H1 (cell line): Measurements from ENCODE around the gene ARID1B. TPM values are rescaled to one million over a fixed set of nuclear protein-coding genes. Genes with fewer than 3 reads are reported as not detected.

Source experiments
- CTCF ChIA-PET: fragments of 300-600 bp; sonication (Branson Sonifier 250); formaldehyde crosslinking; loops from one replicate; lab custom pipeline; 2021; ENCODE audit not compliant: partially characterized antibody; lab: Charles Lee
- POLR2A ChIA-PET: fragments of 300-600 bp; sonication (Branson Sonifier 250); formaldehyde crosslinking; loops from one replicate; lab custom pipeline; 2021; ENCODE audit warnings: inconsistent platforms; ENCODE audit not compliant: partially characterized antibody; lab: Charles Lee
- DNase-seq, 2 experiments: peaks; one replicate each; pipeline versions ENCODE4 v3.0.0 to v3.0.0-alpha.2; 2010 to 2022; ENCODE audit warnings: low spot score in 2 of 2, low read depth in 1 of 2, mixed read lengths in 1 of 2
- FAIRE-seq: peaks from 2 replicates; lab custom pipeline; 2011; peaks lifted over from hg19 to GRCh38; lab: Jason Lieb, UNC
- H2AFZ ChIP-seq: 2 replicates; pipeline ENCODE4 v1.8.1; 2012; ENCODE audit warnings: low read length, inconsistent platforms
- H2AK5ac ChIP-seq: 2 replicates; pipeline ENCODE4 v1.6.1; 2013; ENCODE audit warnings: low read depth, low read length
- H2BK120ac ChIP-seq: replicated peaks from 2 replicates; pipeline ENCODE3; 2013; ENCODE audit warnings: low read depth, low read length, inconsistent platforms
- H2BK12ac ChIP-seq: 2 replicates; pipeline ENCODE4 v1.6.1; 2013; ENCODE audit warnings: low read depth, low read length
- H2BK15ac ChIP-seq: 2 replicates; pipeline ENCODE4 v1.6.1; 2013; ENCODE audit warnings: low read length
- H2BK20ac ChIP-seq: 2 replicates; pipeline ENCODE4 v1.6.1; 2013; ENCODE audit warnings: low read length
- H2BK5ac ChIP-seq: 2 replicates; pipeline ENCODE4 v1.6.1; 2013; ENCODE audit warnings: low read depth, low read length
- H3K14ac ChIP-seq: 2 replicates; pipeline ENCODE4 v1.6.1; 2013; ENCODE audit warnings: inconsistent platforms; ENCODE audit not compliant: insufficient read length
- H3K18ac ChIP-seq: 2 replicates; pipeline ENCODE4 v1.6.1; 2013; ENCODE audit warnings: low read length; ENCODE audit errors: extremely low read depth
- H3K23ac ChIP-seq: 2 replicates; pipeline ENCODE4 v1.6.1; 2013; ENCODE audit warnings: inconsistent platforms; ENCODE audit not compliant: insufficient read length
- H3K23me2 ChIP-seq: 2 replicates; pipeline ENCODE4 v1.6.1; 2013; ENCODE audit warnings: low read depth, low read length
- H3K27ac ChIP-seq: 2 replicates; pipeline ENCODE4 v1.6.1; 2011; ENCODE audit warnings: low read depth, low read length, inconsistent platforms
- H3K27me3 ChIP-seq, 4 experiments: replicated peaks in 1 of 4; 1 replicate in 1 of 4; 2 replicates in 3 of 4; pipeline versions ENCODE4 v1.6.1 to v1.8.1; 2011 to 2013; ENCODE audit warnings: low read length in 3 of 4, mild to moderate bottlenecking in 3 of 4, inconsistent platforms in 2 of 4, mixed read lengths in 2 of 4, moderate library complexity in 1 of 4; ENCODE audit not compliant: control insufficient read depth in 3 of 4, insufficient read depth in 3 of 4; ENCODE audit errors: extremely low read depth in 1 of 4
- H3K36me3 ChIP-seq, 4 experiments: 2 replicates each; pipeline versions ENCODE4 v1.6.1 to v1.8.1; 2011 to 2013; ENCODE audit warnings: mild to moderate bottlenecking in 4 of 4, low read length in 3 of 4, moderate library complexity in 2 of 4, control low read depth in 1 of 4, inconsistent platforms in 1 of 4; ENCODE audit not compliant: insufficient read depth in 4 of 4, control insufficient read depth in 2 of 4
- H3K4ac ChIP-seq: replicated peaks from 2 replicates; pipeline ENCODE3; 2013; ENCODE audit warnings: low read length, low read depth, mixed read lengths, inconsistent platforms; ENCODE audit not compliant: insufficient read length
- H3K4me1 ChIP-seq, 4 experiments: replicated peaks in 1 of 4; 1 replicate in 1 of 4; 2 replicates in 3 of 4; pipeline versions ENCODE4 v1.6.1 to v1.8.1; 2011 to 2013; ENCODE audit warnings: low read length in 3 of 4, inconsistent platforms in 2 of 4, mixed read lengths in 1 of 4; ENCODE audit not compliant: insufficient read depth in 4 of 4, control insufficient read depth in 3 of 4
- H3K4me2 ChIP-seq, 2 experiments: 2 replicates each; pipeline versions ENCODE4 v1.6.1 to v1.8.1; 2011 to 2013; ENCODE audit warnings: low read depth in 2 of 2, low read length in 2 of 2, control low read depth in 1 of 2, inconsistent platforms in 1 of 2, mild to moderate bottlenecking in 1 of 2; ENCODE audit not compliant: insufficient read depth in 1 of 2
- H3K4me3 ChIP-seq, 4 experiments: fragments of 200-600, 300-600 bp in 1 of 4; sonication (generic), shearing (Covaris generic), sonication (Bioruptor Twin) in 1 of 4; 2 replicates each; pipeline versions ENCODE4 v1.5.1 to v1.8.1; 2011 to 2016; ENCODE audit warnings: low read length in 4 of 4, low read depth in 3 of 4, control low read depth in 2 of 4, inconsistent platforms in 2 of 4, mild to moderate bottlenecking in 2 of 4, mixed read lengths in 1 of 4, moderate library complexity in 1 of 4; ENCODE audit not compliant: insufficient read depth in 2 of 4; ENCODE audit errors: extremely low read depth in 1 of 4
- H3K56ac ChIP-seq: replicated peaks from 2 replicates; pipeline ENCODE3; 2013; ENCODE audit warnings: low read depth, mild to moderate bottlenecking, mixed read lengths, low read length, inconsistent platforms; ENCODE audit not compliant: insufficient read length
- H3K79me1 ChIP-seq: 2 replicates; pipeline ENCODE4 v1.6.1; 2013; ENCODE audit warnings: low read depth, low read length, control low read depth
- H3K79me2 ChIP-seq, 2 experiments: 2 replicates each; pipeline versions ENCODE4 v1.6.1 to v1.8.1; 2012 to 2013; ENCODE audit warnings: low read length in 2 of 2, mild to moderate bottlenecking in 2 of 2, inconsistent platforms in 1 of 2; ENCODE audit not compliant: insufficient read depth in 2 of 2, control insufficient read depth in 1 of 2
- H3K9ac ChIP-seq, 4 experiments: replicated peaks in 1 of 4; 1 replicate in 1 of 4; 2 replicates in 3 of 4; pipeline versions ENCODE4 v1.6.1 to v1.8.1; 2011 to 2013; ENCODE audit warnings: low read depth in 3 of 4, low read length in 3 of 4, control low read depth in 2 of 4, mild to moderate bottlenecking in 2 of 4, moderate library complexity in 2 of 4, inconsistent platforms in 1 of 4; ENCODE audit errors: extremely low read depth in 1 of 4
- H3K9me3 ChIP-seq, 2 experiments: 2 replicates each; pipeline versions ENCODE4 v1.6.1 to v1.8.1; 2012 to 2013; ENCODE audit warnings: mild to moderate bottlenecking in 2 of 2, moderate library complexity in 2 of 2, control low read depth in 1 of 2, inconsistent platforms in 1 of 2, low read depth in 1 of 2, low read length in 1 of 2, mixed read lengths in 1 of 2; ENCODE audit not compliant: insufficient read depth in 2 of 2
- H4K20me1 ChIP-seq, 2 experiments: replicated peaks in 1 of 2; 2 replicates each; pipeline versions ENCODE3 to v1.8.1; 2011 to 2013; ENCODE audit warnings: inconsistent platforms in 2 of 2, low read length in 2 of 2, mild to moderate bottlenecking in 1 of 2; ENCODE audit not compliant: insufficient read depth in 2 of 2, control insufficient read depth in 1 of 2
- H4K5ac ChIP-seq: 2 replicates; pipeline ENCODE4 v1.6.1; 2013; ENCODE audit warnings: low read length, low read depth, mixed read lengths, inconsistent platforms; ENCODE audit not compliant: insufficient read length
- H4K8ac ChIP-seq: 2 replicates; pipeline ENCODE4 v1.8.0; 2013; ENCODE audit warnings: mild to moderate bottlenecking, moderate library complexity, low read length, inconsistent platforms; ENCODE audit not compliant: insufficient read depth; ENCODE audit errors: extremely low read depth
- H4K91ac ChIP-seq: replicated peaks from 2 replicates; pipeline ENCODE3; 2013; ENCODE audit warnings: low read length, mixed read lengths, inconsistent platforms; ENCODE audit not compliant: insufficient read length
- CHD2 ChIP-seq: IDR thresholded peaks from 2 replicates; pipeline ENCODE4 v1.6.1; 2012; ENCODE audit warnings: low read length, improper control_type of control experiment
- FOSL1 ChIP-seq: IDR thresholded peaks from 2 replicates; pipeline ENCODE4 v1.6.1; 2011; ENCODE audit warnings: mild to moderate bottlenecking, low read depth, low read length, moderate library complexity; ENCODE audit not compliant: insufficient read depth
- GTF2F1 ChIP-seq: IDR thresholded peaks from 2 replicates; pipeline ENCODE4 v1.6.1; 2012; ENCODE audit warnings: low read depth, low read length, improper control_type of control experiment, borderline replicate concordance
- JUND ChIP-seq: IDR thresholded peaks from 2 replicates; pipeline ENCODE4 v1.6.1; 2011; ENCODE audit warnings: mild to moderate bottlenecking, improper control_type of control experiment, low read length
- KDM5A ChIP-seq: fragments of 200-600 bp; IDR thresholded peaks from 2 replicates; pipeline ENCODE4 v1.7.1; 2012; ENCODE audit warnings: mild to moderate bottlenecking, low read length, inconsistent platforms, mixed read lengths
- PHF8 ChIP-seq: fragments of 200-600 bp; sonication (generic); conservative IDR thresholded peaks from 2 replicates; pipeline ENCODE4 v1.7.1; 2012; ENCODE audit warnings: low read depth, mild to moderate bottlenecking, inconsistent platforms, low read length, moderate library complexity
- POU5F1 ChIP-seq: IDR thresholded peaks from 2 replicates; pipeline ENCODE4 v1.6.1; 2011; ENCODE audit warnings: low read depth, mild to moderate bottlenecking, low read length, moderate library complexity
- RBBP5 ChIP-seq: IDR thresholded peaks from 2 replicates; pipeline ENCODE4 v1.7.1; 2012; ENCODE audit warnings: low read depth, mild to moderate bottlenecking, inconsistent platforms, low read length, moderate library complexity, borderline replicate concordance
- SAP30 ChIP-seq: fragments of 300-600 bp; sonication (generic); IDR thresholded peaks from 2 replicates; pipeline ENCODE4 v1.7.1; 2012; ENCODE audit warnings: low read length, moderate library complexity, mild to moderate bottlenecking, inconsistent platforms; ENCODE audit not compliant: insufficient read depth, insufficient replicate concordance
- SIRT6 ChIP-seq: IDR thresholded peaks from one replicate; pipeline ENCODE4 v1.7.1; 2012; ENCODE audit warnings: low read length, inconsistent platforms
- SRF ChIP-seq: IDR thresholded peaks from 2 replicates; pipeline ENCODE4 v1.6.1; 2011; ENCODE audit warnings: mild to moderate bottlenecking, low read depth, low read length, moderate library complexity
- TBP ChIP-seq: IDR thresholded peaks from 2 replicates; pipeline ENCODE4 v1.6.1; 2011; ENCODE audit warnings: low read depth, low read length, improper control_type of control experiment
- USF2 ChIP-seq: IDR thresholded peaks from 2 replicates; pipeline ENCODE4 v1.6.1; 2011; ENCODE audit warnings: low read length, improper control_type of control experiment
- WGBS, 2 experiments: shearing (Covaris generic) in 1 of 2; methylation state at CpG; one replicate each; pipeline versions ENCODE4 v1.1.6 to v1.1.7; 2013 to 2015; ENCODE audit warnings: low lambda C conversion rate in 2 of 2, mixed read lengths in 2 of 2, inconsistent platforms in 1 of 2, low coverage in 1 of 2, missing lambda C conversion rate in 1 of 2; ENCODE audit not compliant: insufficient replicate concordance in 2 of 2, insufficient coverage in 1 of 2, insufficient read length in 1 of 2; ENCODE audit errors: extremely low coverage in 1 of 2, missing lambda C conversion rate in 1 of 2; 5-methylcytosine and 5-hydroxymethylcytosine counted together
- polyA plus RNA-seq, 7 experiments: library from polyadenylated mRNA; depleted of rRNA in 3 of 7; stranded (reverse) in 5 of 7; unstranded in 2 of 7; fragments of >200 nt in 5 of 7; fragments of 200-250 nt in 2 of 7; gene quantifications; 1 replicate in 5 of 7; 2 replicates in 1 of 7; 4 replicates in 1 of 7; pipeline versions ENCODE4 v1.2.1 to v1.2.3, GENCODE V29; 2011 to 2013; ENCODE audit warnings: missing spikeins in 2 of 7, mixed read lengths in 2 of 7
- total RNA-seq: library from RNA; stranded (reverse); fragmentation: NEBNext Ultra II Directional; extraction: Animal tissue kit (Norgen Biotek cat#: 25700); gene quantifications from 2 replicates; pipeline ENCODE4 v1.2.1, GENCODE V29; 2021

The ARID1B gene
- total and polyA plus RNA-seq, 2 of the 8 experiments (the other 6 are each of a cell fraction or from before 2014, with no cell fraction given) = 24.3 to 70.3 TPM

DNA sequence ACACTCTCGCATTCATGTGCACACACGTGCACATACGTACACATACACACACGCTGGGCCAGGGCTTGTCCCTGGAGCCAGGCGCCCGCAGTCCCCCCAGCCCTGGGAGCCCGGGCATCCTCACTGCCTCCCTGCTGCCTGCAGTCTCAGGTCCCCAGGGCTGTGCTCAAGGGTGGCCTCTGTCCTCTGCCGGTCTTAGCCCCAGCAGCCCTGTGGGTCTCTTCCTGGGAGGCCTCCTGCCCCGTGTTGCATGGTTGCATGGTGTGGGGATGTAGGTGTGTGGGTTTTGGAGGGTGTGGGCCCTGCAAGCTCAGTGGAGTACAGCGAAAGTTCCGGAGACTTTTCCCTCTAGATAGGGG is 444.6 kb downstream of the ARID1B start:
- Histone ChIP-seq H2AFZ (no peak overlapping the region), H3K9ac (peak overlapping the region in 1 of 4 experiments; percentile 18; a peak in 1 of 7 replicates)
- CTCF ChIA-PET = interaction anchor here (1.0 to 2.3 kb wide), 2 partner anchors 14 to 45 kb away, joined by 3 to 7 read pairs; no protein-coding TSS in a partner anchor
- TF ChIP-seq PHF8 (no peak), POU5F1 (no peak), JUND (no peak), CHD2 (no peak), RBBP5 (no peak), KDM5A (no peak), TBP (no peak), SAP30 (no peak), FOSL1 (no peak), USF2 (no peak), SRF (no peak), GTF2F1 (no peak), SIRT6 (no peak)

More for the DNA sequence above, 444.6 kb downstream of the ARID1B start:
- H3K36me3 ChIP-seq = no peaks in the 10 kb centered on the region
- no peak for FAIRE-seq
- peak overlapping the region; percentile 44 for H4K5ac ChIP-seq
- H3K23me2 ChIP-seq = peaks cover 3% of the 10 kb centered on the region; the same call in 1 of the 2 replicates
- H3K56ac ChIP-seq = no peak overlapping the region
- H2BK120ac ChIP-seq = peak overlapping the region; percentile 86
- no peaks in the 10 kb centered on the region for H3K79me2 ChIP-seq
- peaks cover 0 to 2% (median 0%) of the 10 kb centered on the region in 4 experiments; a peak in 1 of 7 replicates for H3K27me3 ChIP-seq
- POLR2A ChIA-PET = no interaction called here
- peak overlapping the region; percentile 52 for H3K14ac ChIP-seq
- H2AK5ac ChIP-seq = peak overlapping the region; percentile 100
- H2BK15ac ChIP-seq = peak overlapping the region; percentile 100
- WGBS, 2 experiments = 90% methylated on average over 11 of the region's 11 CpGs; no CpG with 5 or more reads in 1 of the 2 experiments
- H3K9me3 ChIP-seq = no peaks in the 10 kb centered on the region
- peak overlapping the region; percentile 91; the same call in 1 of the 2 replicates for H2BK20ac ChIP-seq
- peaks cover 0 to 8% (median 0%) of the 10 kb centered on the region in 4 experiments; a peak in 1 of 7 replicates for H3K4me1 ChIP-seq
- H3K4me2 ChIP-seq = no peak overlapping the region
- no peak overlapping the region for H3K4me3 ChIP-seq
- no peak overlapping the region for H3K27ac ChIP-seq
- H4K8ac ChIP-seq = peak overlapping the region; percentile 69; the same call in 1 of the 2 replicates
- peak overlapping the region; percentile 90; the same call in 1 of the 2 replicates for H3K18ac ChIP-seq
- peaks cover 0 to 3% of the 10 kb centered on the region in 2 experiments for H4K20me1 ChIP-seq
- peak overlapping the region; percentile 78 for H2BK5ac ChIP-seq
- H3K4ac ChIP-seq = peak overlapping the region; percentile 100
- no peaks in the 10 kb centered on the region for H3K79me1 ChIP-seq
- no peak overlapping the region for H3K23ac ChIP-seq
- DNase-seq = no peak
- peak overlapping the region; percentile 100; the same call in 1 of the 2 replicates for H2BK12ac ChIP-seq
- peak overlapping the region; percentile 100 for H4K91ac ChIP-seq
